ENCODE measurements around the gene FEZF2.

- no peak for TF ChIP-seq CTCF (IDR thresholded peaks at IDR 0.05)
- TF ChIP-seq POLR2A (IDR thresholded peaks at IDR 0.05), result no peak
These were observed 4.5 kb downstream of the FEZF2 start for GRCh38 chr3:62368705-62369475.
